Measurements from ENCODE around the gene INTS13. TPM values are rescaled to one million over a fixed set of nuclear protein-coding genes. Genes with fewer than 3 reads are reported as not detected.

The INTS13 gene
- total and polyA plus RNA-seq, 4 donors: 33.1 to 35.3 (median 34.5) TPM

GRCh38 chr12:26874501-26875296 lies 63.1 kb downstream of the INTS13 start:
- Histone ChIP-seq H3K9me3 (ENCODE audit: control insufficient read depth, insufficient read depth, low read length) (no peaks in the 10 kb centered on the region), H3K4me1 (ENCODE audit: control insufficient read depth, insufficient read depth, low read length) (no peaks in the 10 kb centered on the region), H3K4me3 (ENCODE audit: low read depth, low read length) (no peak overlapping the region), H3K36me3 (ENCODE audit: control insufficient read depth, insufficient read depth, low read length) (no peaks in the 10 kb centered on the region), H3K27ac (ENCODE audit: low read depth, low read length) (no peak overlapping the region), H3K27me3 (ENCODE audit: control insufficient read depth, insufficient read depth, low read length) (no peaks in the 10 kb centered on the region)
- DNase-seq (ENCODE audit: low read depth in 4 of 6, low spot score in 6 of 6): peak in 1 of 6 donors; percentile 28
- WGBS (ENCODE audit: insufficient coverage): 60% methylated on average over 4 of the region's 7 CpGs

- no peaks in the 10 kb centered on the region for H3K36me3 ChIP-seq (ENCODE audit: control insufficient read depth, insufficient read depth, low read length)
- no CpG with 5 or more reads among the region's 1 CpG for WGBS (ENCODE audit: insufficient coverage)
- no peaks in the 10 kb centered on the region for H3K9me3 ChIP-seq (ENCODE audit: control insufficient read depth, insufficient read depth, low read length)
Observed at GRCh38 chr12:26872625-26873024, 65.2 kb downstream of the INTS13 start.

GRCh38 chr12:26871985-26872384 lies 65.8 kb downstream of the INTS13 start:
- Histone ChIP-seq H3K27ac (ENCODE audit: low read depth, low read length) (no peak overlapping the region), H3K27me3 (ENCODE audit: control insufficient read depth, insufficient read depth, low read length) (no peaks in the 10 kb centered on the region), H3K36me3 (ENCODE audit: control insufficient read depth, insufficient read depth, low read length) (no peaks in the 10 kb centered on the region), H3K4me1 (ENCODE audit: control insufficient read depth, insufficient read depth, low read length) (no peaks in the 10 kb centered on the region), H3K4me3 (ENCODE audit: low read depth, low read length) (no peak overlapping the region), H3K9me3 (ENCODE audit: control insufficient read depth, insufficient read depth, low read length) (no peaks in the 10 kb centered on the region)
- no peak for DNase-seq (ENCODE audit: low read depth in 4 of 6, low spot score in 6 of 6)
- WGBS (ENCODE audit: insufficient coverage): no CpG with 5 or more reads among the region's 2 CpGs

More at GRCh38 chr12:26872625-26873024, 65.2 kb downstream of the INTS13 start:
- Histone ChIP-seq H3K4me3 (ENCODE audit: low read depth, low read length) (no peak overlapping the region), H3K27me3 (ENCODE audit: control insufficient read depth, insufficient read depth, low read length) (no peaks in the 10 kb centered on the region), H3K27ac (ENCODE audit: low read depth, low read length) (no peak overlapping the region), H3K4me1 (ENCODE audit: control insufficient read depth, insufficient read depth, low read length) (no peaks in the 10 kb centered on the region)
- DNase-seq (ENCODE audit: low read depth in 4 of 6, low spot score in 6 of 6): no peak

- no peak overlapping the region for H3K27ac ChIP-seq (ENCODE audit: low read depth, low read length)
- no peaks in the 10 kb centered on the region for H3K4me1 ChIP-seq (ENCODE audit: control insufficient read depth, insufficient read depth, low read length)
- no peaks in the 10 kb centered on the region for H3K36me3 ChIP-seq (ENCODE audit: control insufficient read depth, insufficient read depth, low read length)
- peak in 2 of 6 donors; percentile 13 to 57 for DNase-seq (ENCODE audit: low read depth in 4 of 6, low spot score in 6 of 6)
- no peaks in the 10 kb centered on the region for H3K9me3 ChIP-seq (ENCODE audit: control insufficient read depth, insufficient read depth, low read length)
- H3K4me3 ChIP-seq (ENCODE audit: low read depth, low read length): no peak overlapping the region
- WGBS (ENCODE audit: insufficient coverage): 49% methylated on average over 3 of the region's 11 CpGs
- H3K27me3 ChIP-seq (ENCODE audit: control insufficient read depth, insufficient read depth, low read length): no peaks in the 10 kb centered on the region
Observed at GRCh38 chr12:26870491-26871419, 67.0 kb downstream of the INTS13 start.

GRCh38 chr12:26869908-26870459 lies 67.8 kb downstream of the INTS13 start:
- no peaks in the 10 kb centered on the region for H3K9me3 ChIP-seq (ENCODE audit: control insufficient read depth, insufficient read depth, low read length)
- no peak overlapping the region for H3K4me3 ChIP-seq (ENCODE audit: low read depth, low read length)
- H3K4me1 ChIP-seq (ENCODE audit: control insufficient read depth, insufficient read depth, low read length): no peaks in the 10 kb centered on the region
- DNase-seq (ENCODE audit: low read depth in 4 of 6, low spot score in 6 of 6): no peak
- H3K27ac ChIP-seq (ENCODE audit: low read depth, low read length): no peak overlapping the region
- no peaks in the 10 kb centered on the region for H3K36me3 ChIP-seq (ENCODE audit: control insufficient read depth, insufficient read depth, low read length)
- H3K27me3 ChIP-seq (ENCODE audit: control insufficient read depth, insufficient read depth, low read length): no peaks in the 10 kb centered on the region
- WGBS (ENCODE audit: insufficient coverage): 78% methylated on average over 4 of the region's 6 CpGs

GRCh38 chr12:26869104-26869494 lies 68.7 kb downstream of the INTS13 start:
- DNase-seq (ENCODE audit: low read depth in 4 of 6, low spot score in 6 of 6): no peak
- WGBS (ENCODE audit: insufficient coverage): 100% methylated on average over 3 of the region's 6 CpGs
- no peak overlapping the region for H3K27ac ChIP-seq (ENCODE audit: low read depth, low read length)
- H3K36me3 ChIP-seq (ENCODE audit: control insufficient read depth, insufficient read depth, low read length): no peaks in the 10 kb centered on the region
- no peaks in the 10 kb centered on the region for H3K9me3 ChIP-seq (ENCODE audit: control insufficient read depth, insufficient read depth, low read length)
- no peaks in the 10 kb centered on the region for H3K27me3 ChIP-seq (ENCODE audit: control insufficient read depth, insufficient read depth, low read length)
- no peaks in the 10 kb centered on the region for H3K4me1 ChIP-seq (ENCODE audit: control insufficient read depth, insufficient read depth, low read length)
- no peak overlapping the region for H3K4me3 ChIP-seq (ENCODE audit: low read depth, low read length)

GRCh38 chr12:26868447-26869103 lies 69.2 kb downstream of the INTS13 start:
- 63% methylated on average over 1 of the region's 3 CpGs for WGBS (ENCODE audit: insufficient coverage)

GRCh38 chr12:26867080-26867479 lies 70.7 kb downstream of the INTS13 start:
- H3K4me3 ChIP-seq (ENCODE audit: low read depth, low read length): no peak overlapping the region
- H3K27ac ChIP-seq (ENCODE audit: low read depth, low read length): no peak overlapping the region
- no peaks in the 10 kb centered on the region for H3K27me3 ChIP-seq (ENCODE audit: control insufficient read depth, insufficient read depth, low read length)
- H3K4me1 ChIP-seq (ENCODE audit: control insufficient read depth, insufficient read depth, low read length): no peaks in the 10 kb centered on the region
- no peaks in the 10 kb centered on the region for H3K36me3 ChIP-seq (ENCODE audit: control insufficient read depth, insufficient read depth, low read length)
- no peak for DNase-seq (ENCODE audit: low read depth in 4 of 6, low spot score in 6 of 6)
- no peaks in the 10 kb centered on the region for H3K9me3 ChIP-seq (ENCODE audit: control insufficient read depth, insufficient read depth, low read length)
- WGBS (ENCODE audit: insufficient coverage): no CpG with 5 or more reads among the region's 2 CpGs

More at GRCh38 chr12:26868447-26869103, 69.2 kb downstream of the INTS13 start:
- Histone ChIP-seq H3K27me3 (ENCODE audit: control insufficient read depth, insufficient read depth, low read length) (no peaks in the 10 kb centered on the region), H3K9me3 (ENCODE audit: control insufficient read depth, insufficient read depth, low read length) (no peaks in the 10 kb centered on the region), H3K27ac (ENCODE audit: low read depth, low read length) (no peak overlapping the region), H3K4me1 (ENCODE audit: control insufficient read depth, insufficient read depth, low read length) (no peaks in the 10 kb centered on the region), H3K4me3 (ENCODE audit: low read depth, low read length) (no peak overlapping the region), H3K36me3 (ENCODE audit: control insufficient read depth, insufficient read depth, low read length) (no peaks in the 10 kb centered on the region)
- no peak for DNase-seq (ENCODE audit: low read depth in 4 of 6, low spot score in 6 of 6)

- no peak overlapping the region for H3K27ac ChIP-seq (ENCODE audit: low read depth, low read length)
- 67% methylated on average over 1 of the region's 4 CpGs for WGBS (ENCODE audit: insufficient coverage)
Observed at GRCh38 chr12:26863515-26863914, 74.3 kb downstream of the INTS13 start.

More at GRCh38 chr12:26863515-26863914, 74.3 kb downstream of the INTS13 start:
- no peak for DNase-seq (ENCODE audit: low read depth in 4 of 6, low spot score in 6 of 6)
- H3K4me1 ChIP-seq (ENCODE audit: control insufficient read depth, insufficient read depth, low read length): no peaks in the 10 kb centered on the region
- H3K27me3 ChIP-seq (ENCODE audit: control insufficient read depth, insufficient read depth, low read length): no peaks in the 10 kb centered on the region
- H3K9me3 ChIP-seq (ENCODE audit: control insufficient read depth, insufficient read depth, low read length): no peaks in the 10 kb centered on the region
- no peak overlapping the region for H3K4me3 ChIP-seq (ENCODE audit: low read depth, low read length)
- H3K36me3 ChIP-seq (ENCODE audit: control insufficient read depth, insufficient read depth, low read length): no peaks in the 10 kb centered on the region
